Ishikawa (cell line): Measurements from ENCODE around the gene TAS1R1.

Experiments used
- TAF1 ChIP-seq: IDR thresholded peaks from 2 replicates; pipeline ENCODE4 v1.6.1; 2012; ENCODE audit warnings: low read depth, mild to moderate bottlenecking
- TEAD4 ChIP-seq: IDR thresholded peaks from 2 replicates; pipeline ENCODE4 v1.6.1; 2012
- USF1 ChIP-seq: IDR thresholded peaks from 2 replicates; pipeline ENCODE4 v1.6.1; 2012

GRCh38 chr1:6577831-6578525, 22.9 kb downstream of the TAS1R1 start:
- TF ChIP-seq TAF1 (no peak), USF1 (no peak), TEAD4 (no peak)
